Calu3 (cell line): ENCODE measurements around the gene LCOR. TPM values are rescaled to one million over a fixed set of nuclear protein-coding genes. Genes with fewer than 3 reads are reported as not detected.

Experiments
- BruUV-seq: library from RNA; stranded (reverse); fragments of 400-500 nt; replicated peaks from 2 replicates; lab custom pipeline; 2021; lab: Mats Ljungman, UMichigan
- CTCF ChIA-PET: fragments of 300-600 bp; sonication (Branson Sonifier 250); formaldehyde crosslinking; loops from one replicate; lab custom pipeline; 2022; ENCODE audit warnings: antibody characterized with exemption; lab: Charles Lee
- DNase-seq: peaks from one replicate; pipeline ENCODE4 v3.0.0; 2022
- H3K27ac Mint-ChIP-seq: one replicate; pipeline ENCODE4 v1.8.0; 2022; ENCODE audit warnings: mixed read lengths; ENCODE audit not compliant: unreplicated experiment
- H3K27me3 Mint-ChIP-seq: one replicate; pipeline ENCODE4 v1.8.0; 2022; ENCODE audit warnings: mixed read lengths; ENCODE audit not compliant: unreplicated experiment
- H3K36me3 Mint-ChIP-seq: one replicate; pipeline ENCODE4 v1.8.0; 2022; ENCODE audit warnings: mild to moderate bottlenecking, moderate library complexity, mixed read lengths; ENCODE audit not compliant: insufficient read depth, unreplicated experiment
- H3K4me1 Mint-ChIP-seq: one replicate; pipeline ENCODE4 v1.8.0; 2022; ENCODE audit warnings: mild to moderate bottlenecking, low read depth, mixed read lengths; ENCODE audit not compliant: unreplicated experiment
- H3K4me3 Mint-ChIP-seq: one replicate; pipeline ENCODE4 v1.8.0; 2022; ENCODE audit warnings: mild to moderate bottlenecking, low read depth, moderate library complexity, mixed read lengths; ENCODE audit not compliant: unreplicated experiment
- H3K9me3 Mint-ChIP-seq: one replicate; pipeline ENCODE4 v1.8.0; 2022; ENCODE audit warnings: low read depth, mixed read lengths; ENCODE audit not compliant: unreplicated experiment
- CTCF ChIP-seq: fragments of 200-600 bp; IDR thresholded peaks from one replicate; pipeline ENCODE4 v1.8.0; 2022; ENCODE audit warnings: antibody characterized with exemption; ENCODE audit not compliant: unreplicated experiment
- intact Hi-C: fragments of 100-400 bp; cut with micrococcal nuclease; formaldehyde crosslinking; loops from one replicate; pipeline ENCODE4 v1.10.0; 2022; ENCODE audit not compliant: unreplicated experiment
- total RNA-seq: library from RNA; stranded (reverse); gene quantifications from 2 replicates; pipeline ENCODE4 v1.2.3, GENCODE V29; 2022

The LCOR gene
- total RNA-seq, 1 experiment from 2014 or later, result 50.1 TPM

GRCh38 chr10:97001183-97001991 lies 169.3 kb downstream of the LCOR start:
- Mint-ChIP-seq H3K27me3 (peaks cover 15% of the 10 kb centered on the region), H3K27ac (no peak overlapping the region), H3K4me1 (peaks cover 7% of the 10 kb centered on the region), H3K9me3 (no peaks in the 10 kb centered on the region), H3K4me3 (no peak overlapping the region), H3K36me3 (peaks cover 8% of the 10 kb centered on the region)
- no peak for DNase-seq
- intact Hi-C loops, result no loop called here
- CTCF ChIA-PET, result interaction anchor here (1.3 kb wide), 1 partner anchor 12 kb away, joined by 3 read pairs; no protein-coding TSS in a partner anchor
- TF ChIP-seq CTCF, result no peak
- BruUV-seq, result no TSS peak

GRCh38 chr10:97002670-97003069 lies 170.6 kb downstream of the LCOR start:
- CTCF ChIA-PET, result interaction anchor here (1.3 kb wide), 1 partner anchor 10 kb away, joined by 3 read pairs; no protein-coding TSS in a partner anchor
- BruUV-seq, result no TSS peak
- peaks cover 2% of the 10 kb centered on the region for H3K9me3 Mint-ChIP-seq
- intact Hi-C loops, result no loop called here
- H3K4me1 Mint-ChIP-seq, result peaks cover 7% of the 10 kb centered on the region
- no peak for TF ChIP-seq CTCF
- H3K36me3 Mint-ChIP-seq, result peaks cover 8% of the 10 kb centered on the region
- no peak for DNase-seq
- H3K27ac Mint-ChIP-seq, result no peak overlapping the region
- no peak overlapping the region for H3K4me3 Mint-ChIP-seq
- H3K27me3 Mint-ChIP-seq, result peaks cover 16% of the 10 kb centered on the region

- peaks cover 5% of the 10 kb centered on the region for H3K36me3 Mint-ChIP-seq
- H3K9me3 Mint-ChIP-seq, result peaks cover 2% of the 10 kb centered on the region
- H3K4me1 Mint-ChIP-seq, result peaks cover 4% of the 10 kb centered on the region
- DNase-seq, result no peak
- no peak overlapping the region for H3K4me3 Mint-ChIP-seq
- no peak overlapping the region for H3K27ac Mint-ChIP-seq
- TF ChIP-seq CTCF, result no peak
- BruUV-seq, result no TSS peak
- peaks cover 16% of the 10 kb centered on the region for H3K27me3 Mint-ChIP-seq
- intact Hi-C loops, result no loop called here
- CTCF ChIA-PET, result no interaction called here
Observed at GRCh38 chr10:97003151-97003803, 171.2 kb downstream of the LCOR start.

- no TSS peak for BruUV-seq
- peaks cover under 1% of the 10 kb centered on the region for H3K36me3 Mint-ChIP-seq
- TF ChIP-seq CTCF, result no peak
- peaks cover 16% of the 10 kb centered on the region for H3K27me3 Mint-ChIP-seq
- CTCF ChIA-PET, result no interaction called here
- H3K9me3 Mint-ChIP-seq, result peaks cover 2% of the 10 kb centered on the region
- no peaks in the 10 kb centered on the region for H3K4me1 Mint-ChIP-seq
- no peak overlapping the region for H3K27ac Mint-ChIP-seq
- intact Hi-C loops, result no loop called here
- DNase-seq, result no peak
- no peak overlapping the region for H3K4me3 Mint-ChIP-seq
Observed at GRCh38 chr10:97003804-97004201, 171.7 kb downstream of the LCOR start.
